Measurements from ENCODE around the gene HSPA4L. TPM values are rescaled to one million over a fixed set of nuclear protein-coding genes. Genes with fewer than 3 reads are reported as not detected.

Gene HSPA4L
- total RNA-seq, 6 experiments from 2014 or later: 1.8 to 14.9 (median 13.0) TPM

DNA sequence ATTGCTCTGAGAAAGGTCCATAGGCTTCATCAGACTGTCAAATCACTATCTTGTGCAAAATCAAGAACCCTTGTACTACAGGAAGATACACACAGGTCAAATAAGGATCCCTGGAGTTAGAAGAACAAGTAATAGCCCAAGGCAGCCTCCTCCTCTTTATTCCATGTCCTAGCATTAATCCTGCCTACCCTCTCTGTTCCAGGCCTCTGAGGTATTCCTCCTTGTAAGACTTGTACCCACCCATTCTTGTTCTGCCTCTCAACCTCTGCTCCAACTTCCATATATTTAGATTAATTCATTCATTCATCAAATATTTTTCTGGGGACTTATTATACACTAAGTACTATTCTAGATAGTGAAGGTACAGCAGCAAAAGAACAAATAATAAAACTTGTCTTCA lies 88.2 kb downstream of the HSPA4L start:
- Histone ChIP-seq H3K4me3 (no peak overlapping the region), H3K27ac (no peak overlapping the region), H3K4me1 (no peaks in the 10 kb centered on the region), H3K36me3 (no peaks in the 10 kb centered on the region), H3K9me3 (no peaks in the 10 kb centered on the region), H3K27me3 (no peaks in the 10 kb centered on the region)
- no peak for TF ChIP-seq POLR2A (IDR thresholded peaks at IDR 0.05)
- TF ChIP-seq, protein P1, sequence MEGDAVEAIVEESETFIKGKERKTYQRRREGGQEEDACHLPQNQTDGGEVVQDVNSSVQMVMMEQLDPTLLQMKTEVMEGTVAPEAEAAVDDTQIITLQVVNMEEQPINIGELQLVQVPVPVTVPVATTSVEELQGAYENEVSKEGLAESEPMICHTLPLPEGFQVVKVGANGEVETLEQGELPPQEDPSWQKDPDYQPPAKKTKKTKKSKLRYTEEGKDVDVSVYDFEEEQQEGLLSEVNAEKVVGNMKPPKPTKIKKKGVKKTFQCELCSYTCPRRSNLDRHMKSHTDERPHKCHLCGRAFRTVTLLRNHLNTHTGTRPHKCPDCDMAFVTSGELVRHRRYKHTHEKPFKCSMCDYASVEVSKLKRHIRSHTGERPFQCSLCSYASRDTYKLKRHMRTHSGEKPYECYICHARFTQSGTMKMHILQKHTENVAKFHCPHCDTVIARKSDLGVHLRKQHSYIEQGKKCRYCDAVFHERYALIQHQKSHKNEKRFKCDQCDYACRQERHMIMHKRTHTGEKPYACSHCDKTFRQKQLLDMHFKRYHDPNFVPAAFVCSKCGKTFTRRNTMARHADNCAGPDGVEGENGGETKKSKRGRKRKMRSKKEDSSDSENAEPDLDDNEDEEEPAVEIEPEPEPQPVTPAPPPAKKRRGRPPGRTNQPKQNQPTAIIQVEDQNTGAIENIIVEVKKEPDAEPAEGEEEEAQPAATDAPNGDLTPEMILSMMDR (IDR thresholded peaks at IDR 0.05): no peak
- intact Hi-C loops (cut with DNase I): no loop called here
- no peak for ATAC-seq
- no peak for DNase-seq

DNA sequence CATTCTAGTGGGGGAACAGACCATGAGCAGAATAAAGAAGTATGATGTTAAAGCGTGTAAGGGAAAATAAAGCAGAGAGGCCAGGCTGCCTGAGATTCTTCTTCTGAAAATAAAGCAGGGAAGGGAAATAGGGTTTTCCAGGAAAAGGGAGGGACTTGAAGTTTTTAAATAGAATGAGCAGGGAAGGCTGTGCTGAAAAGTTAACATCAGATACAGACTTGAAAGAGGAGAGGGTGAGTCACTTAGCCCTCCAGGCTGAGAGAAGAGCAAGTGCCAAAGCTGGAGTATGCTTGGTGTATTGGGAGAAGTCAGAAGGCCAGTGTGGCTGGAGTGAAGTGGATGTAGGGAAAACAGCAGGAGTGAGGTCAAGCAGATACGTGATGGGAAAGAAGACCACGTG lies 88.6 kb downstream of the HSPA4L start:
- no peak for DNase-seq
- no peaks in the 10 kb centered on the region for H3K4me1 ChIP-seq
- intact Hi-C loops (cut with DNase I): no loop called here
- H3K36me3 ChIP-seq: no peaks in the 10 kb centered on the region
- peak in 2 of 4 donors; percentile 23 to 46 for ATAC-seq
- H3K4me3 ChIP-seq: no peak overlapping the region
- TF ChIP-seq, protein P1 (IDR thresholded peaks at IDR 0.05): no peak
- TF ChIP-seq POLR2A (IDR thresholded peaks at IDR 0.05): no peak
- H3K9me3 ChIP-seq: no peaks in the 10 kb centered on the region
- H3K27me3 ChIP-seq: no peaks in the 10 kb centered on the region
- WGBS (ENCODE audit: insufficient coverage, low coverage, low lambda C conversion rate, missing lambda C conversion rate): 66% methylated on average over 3 of the region's 3 CpGs
- no peak overlapping the region for H3K27ac ChIP-seq

DNA sequence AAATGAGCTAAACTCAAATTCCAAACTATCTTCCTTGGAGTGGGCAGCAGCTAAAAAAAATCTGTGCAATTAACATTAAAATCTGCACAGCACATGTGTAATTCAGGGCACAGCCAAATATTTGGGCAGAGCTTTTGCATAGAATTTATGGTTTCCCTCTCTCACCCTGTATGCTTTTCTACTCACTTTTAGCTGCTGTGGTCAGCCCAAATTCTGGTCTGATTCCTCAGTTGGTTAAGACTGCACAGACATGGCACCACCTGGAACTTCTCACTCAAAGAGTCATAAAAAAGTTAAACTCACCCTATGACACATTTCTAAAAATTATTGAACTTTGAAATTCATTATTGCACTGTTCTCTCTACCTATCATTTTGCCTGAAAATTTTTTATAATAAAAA lies 93.7 kb downstream of the HSPA4L start:
- no peak for ATAC-seq
- intact Hi-C loops (cut with DNase I): no loop called here
- Histone ChIP-seq H3K4me3 (no peak overlapping the region), H3K27me3 (no peaks in the 10 kb centered on the region), H3K9me3 (no peaks in the 10 kb centered on the region), H3K36me3 (no peaks in the 10 kb centered on the region), H3K27ac (no peak overlapping the region), H3K4me1 (no peaks in the 10 kb centered on the region)
- TF ChIP-seq, protein P1 (IDR thresholded peaks at IDR 0.05): no peak
- no peak for TF ChIP-seq POLR2A (IDR thresholded peaks at IDR 0.05)
- DNase-seq: no peak

DNA sequence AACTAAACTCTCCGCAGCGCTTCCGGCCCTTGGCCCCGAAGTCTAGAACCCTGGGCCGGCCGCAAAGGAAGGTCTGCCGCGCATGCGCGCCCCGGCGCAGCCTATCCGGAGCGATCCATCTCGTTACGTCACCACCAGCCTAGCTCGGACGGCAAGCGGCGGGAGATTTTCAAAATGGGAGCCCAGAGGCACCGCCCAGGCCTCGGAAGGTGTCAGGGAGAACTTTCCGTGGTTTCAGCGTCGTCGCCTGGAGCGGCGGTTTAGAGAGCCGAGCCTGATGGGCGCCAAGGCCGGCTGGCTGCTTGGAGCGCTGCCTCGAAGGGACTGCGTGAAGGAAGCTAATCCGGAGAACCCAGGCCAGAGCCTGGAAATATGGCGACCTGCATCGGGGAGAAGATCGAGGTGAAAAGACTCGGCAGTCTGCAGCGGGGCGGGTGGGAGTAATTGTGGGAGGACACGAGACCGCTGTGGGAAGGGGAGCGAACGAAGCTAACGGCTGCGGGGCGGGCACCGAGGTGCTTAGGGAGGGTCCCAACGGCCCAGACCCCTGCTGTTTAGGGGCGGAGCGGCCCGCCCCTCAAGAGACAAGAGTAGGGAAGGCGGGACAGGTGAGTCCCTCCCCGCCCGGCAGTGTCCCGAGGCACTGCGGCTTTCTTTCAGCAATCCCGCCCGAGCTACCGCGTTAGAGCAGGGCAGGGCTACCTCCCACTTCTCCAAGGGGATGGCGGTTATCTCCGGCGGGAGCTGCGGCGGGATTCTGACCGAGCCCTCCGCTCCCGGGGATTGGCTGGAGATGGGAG lies 98.8 kb downstream of the HSPA4L start, which contains the start of gene PLK4:
Gene PLK4, plus strand, starts transcription at position 131 of the 800 bp plus-strand sequence. Its CDS starts 242 bp downstream, at position 373.
- intact Hi-C loops (cut with DNase I): no loop called here
- WGBS (ENCODE audit: insufficient coverage, low coverage, low lambda C conversion rate, missing lambda C conversion rate): under 1% methylated on average over 24 of the region's 70 CpGs

More for the DNA sequence above, 98.8 kb downstream of the HSPA4L start, which contains the start of gene PLK4:
- ATAC-seq (peak; percentile 96 to 97 (median 96)), DNase-seq (peak; percentile 97 to 98 (median 98))
- H3K36me3 ChIP-seq: no peaks in the 10 kb centered on the region
- H3K4me3 ChIP-seq: peak within 1 kb of the TSS; percentile 69 to 82 (median 69)
- peaks cover 0 to 5% (median 0%) of the 10 kb centered on the region in 4 donors for H3K4me1 ChIP-seq
- peak within 1 kb of the TSS; percentile 35 to 58 (median 45) for H3K27ac ChIP-seq
- TF ChIP-seq POLR2A (IDR thresholded peaks at IDR 0.05): no peak
- TF ChIP-seq, protein P1 (IDR thresholded peaks at IDR 0.05): peak in 1 of 4 donors; percentile 6
- H3K27me3 ChIP-seq: no peaks in the 10 kb centered on the region
- H3K9me3 ChIP-seq: no peaks in the 10 kb centered on the region

Data from right lobe of liver (tissue), 6 donors.